ENCODE measurements around the gene SORCS2.

GRCh38 chr4:7600247-7600646 lies 407.9 kb downstream of the SORCS2 start:
- no peak for TF ChIP-seq CTCF (IDR thresholded peaks at IDR 0.05; ENCODE audit: low read depth, low read length, poor library complexity, severe bottlenecking)
- no peak for TF ChIP-seq EZH2phosphoT487 (IDR thresholded peaks at IDR 0.05; ENCODE audit: borderline replicate concordance, low read length)

Measured in DOHH2 (cell line).